ENCODE results near the gene LDHD.

GRCh38 chr16:75151798-75152197 is 35.2 kb upstream of the LDHD start:
- TF ChIP-seq EZH2phosphoT487 (IDR thresholded peaks at IDR 0.05; ENCODE audit: insufficient read depth, low read depth) (no peak), EZH2 (IDR thresholded peaks at IDR 0.05; ENCODE audit: insufficient read depth, poor library complexity, severe bottlenecking) (no peak)

Data from GM23248 (cell line).